DOHH2 (cell line): Measurements from ENCODE around the gene KIF7.

ENCODE experiments used
- H3F3A ChIP-seq: fragments of 200-600 bp; sonication (generic), shearing (Covaris generic); 2 replicates; pipeline ENCODE4 v1.6.0; 2016; ENCODE audit warnings: antibody characterized with exemption, mild to moderate bottlenecking; ENCODE audit not compliant: control insufficient read depth, insufficient read depth
- H3K27ac ChIP-seq: fragments of 200-600 bp; sonication (generic); 2 replicates; pipeline ENCODE4 v1.5.1; 2014; ENCODE audit warnings: low read depth, mild to moderate bottlenecking, low read length, moderate library complexity
- H3K27me3 ChIP-seq: fragments of 200-600 bp; sonication (generic); 2 replicates; pipeline ENCODE4 v1.6.1; 2014; ENCODE audit warnings: mild to moderate bottlenecking, low read length, mixed read lengths; ENCODE audit not compliant: control insufficient read depth
- H3K36me3 ChIP-seq: fragments of 200-600 bp; sonication (generic); 2 replicates; pipeline ENCODE4 v1.6.1; 2014; ENCODE audit warnings: mild to moderate bottlenecking, low read length, moderate library complexity, mixed read lengths; ENCODE audit not compliant: control insufficient read depth
- H3K4me1 ChIP-seq: fragments of 200-600 bp; sonication (generic); 2 replicates; pipeline ENCODE4 v1.6.1; 2014; ENCODE audit warnings: mild to moderate bottlenecking, low read length, mixed read lengths; ENCODE audit not compliant: control insufficient read depth
- H3K4me2 ChIP-seq: fragments of 200-600 bp; sonication (generic); 2 replicates; pipeline ENCODE4 v1.6.0; 2014; ENCODE audit warnings: mild to moderate bottlenecking, low read length, moderate library complexity
- H3K4me3 ChIP-seq: fragments of 200-600 bp; sonication (generic); 2 replicates; pipeline ENCODE4 v1.5.1; 2014; ENCODE audit warnings: mild to moderate bottlenecking, low read length, mixed read lengths
- H3K79me2 ChIP-seq: fragments of 200-600 bp; sonication (generic); 2 replicates; pipeline ENCODE4 v1.6.1; 2014; ENCODE audit warnings: mild to moderate bottlenecking, low read length, mixed read lengths; ENCODE audit not compliant: control insufficient read depth
- H3K9me2 ChIP-seq: fragments of 200-600 bp; sonication (generic); replicated peaks from 2 replicates; pipeline ENCODE4 v1.6.1; 2014; ENCODE audit warnings: mild to moderate bottlenecking, low read length, mixed read lengths; ENCODE audit not compliant: control insufficient read depth
- H3K9me3 ChIP-seq: fragments of 200-600 bp; sonication (generic); 2 replicates; pipeline ENCODE4 v1.6.1; 2014; ENCODE audit warnings: antibody characterized with exemption, low read length, mixed read lengths; ENCODE audit not compliant: control insufficient read depth, insufficient read depth
- H4K20me1 ChIP-seq: fragments of 200-600 bp; sonication (generic); 2 replicates; pipeline ENCODE4 v1.6.0; 2014; ENCODE audit warnings: low read depth, mild to moderate bottlenecking, antibody characterized with exemption, low read length, moderate library complexity; ENCODE audit not compliant: control insufficient read depth, insufficient read depth
- EZH2phosphoT487 ChIP-seq: fragments of 200-600 bp; sonication (generic); IDR thresholded peaks from 2 replicates; pipeline ENCODE4 v1.6.1; 2017; ENCODE audit warnings: borderline replicate concordance, mild to moderate bottlenecking, antibody characterized with exemption, low read length, moderate library complexity, mixed read lengths
- TF ChIP-seq, protein P1 (sequence below): fragments of 200-600 bp; sonication (generic); IDR thresholded peaks from one replicate; pipeline ENCODE4 v1.5.1; 2014; ENCODE audit warnings: antibody characterized with exemption, mild to moderate bottlenecking, low read depth, low read length; ENCODE audit not compliant: poor library complexity, severe bottlenecking

Gene KIF7

DNA sequence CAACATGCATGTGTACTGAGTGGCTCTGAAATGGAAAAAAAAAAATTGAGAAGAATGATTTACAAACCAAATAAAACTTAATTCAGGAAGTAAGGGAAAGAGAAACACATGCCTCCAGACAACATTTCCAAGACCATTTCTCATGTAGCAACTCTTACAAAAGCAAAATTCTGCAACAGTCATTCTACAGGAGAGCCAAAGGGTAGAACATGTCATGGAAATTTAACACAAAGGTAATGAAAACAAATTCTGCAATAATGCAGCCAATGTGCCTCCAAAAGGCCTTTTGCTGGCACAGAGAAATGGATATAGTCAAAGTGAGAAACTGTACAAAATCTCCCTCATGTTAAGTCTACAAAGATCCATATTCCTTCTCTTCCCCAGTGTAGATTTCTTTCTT, 31.3 kb upstream of the KIF7 start:
- H3F3A ChIP-seq, result no peaks in the 10 kb centered on the region; the same call in 1 of the 2 replicates
- H3K9me2 ChIP-seq, result no peaks in the 10 kb centered on the region
- TF ChIP-seq EZH2phosphoT487, result no peak
- TF ChIP-seq, protein P1, sequence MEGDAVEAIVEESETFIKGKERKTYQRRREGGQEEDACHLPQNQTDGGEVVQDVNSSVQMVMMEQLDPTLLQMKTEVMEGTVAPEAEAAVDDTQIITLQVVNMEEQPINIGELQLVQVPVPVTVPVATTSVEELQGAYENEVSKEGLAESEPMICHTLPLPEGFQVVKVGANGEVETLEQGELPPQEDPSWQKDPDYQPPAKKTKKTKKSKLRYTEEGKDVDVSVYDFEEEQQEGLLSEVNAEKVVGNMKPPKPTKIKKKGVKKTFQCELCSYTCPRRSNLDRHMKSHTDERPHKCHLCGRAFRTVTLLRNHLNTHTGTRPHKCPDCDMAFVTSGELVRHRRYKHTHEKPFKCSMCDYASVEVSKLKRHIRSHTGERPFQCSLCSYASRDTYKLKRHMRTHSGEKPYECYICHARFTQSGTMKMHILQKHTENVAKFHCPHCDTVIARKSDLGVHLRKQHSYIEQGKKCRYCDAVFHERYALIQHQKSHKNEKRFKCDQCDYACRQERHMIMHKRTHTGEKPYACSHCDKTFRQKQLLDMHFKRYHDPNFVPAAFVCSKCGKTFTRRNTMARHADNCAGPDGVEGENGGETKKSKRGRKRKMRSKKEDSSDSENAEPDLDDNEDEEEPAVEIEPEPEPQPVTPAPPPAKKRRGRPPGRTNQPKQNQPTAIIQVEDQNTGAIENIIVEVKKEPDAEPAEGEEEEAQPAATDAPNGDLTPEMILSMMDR, result no peak
- no peaks in the 10 kb centered on the region for H3K9me3 ChIP-seq
- no peaks in the 10 kb centered on the region for H4K20me1 ChIP-seq
- no peaks in the 10 kb centered on the region for H3K79me2 ChIP-seq
- H3K4me1 ChIP-seq, result peaks cover 16% of the 10 kb centered on the region
- H3K4me3 ChIP-seq, result no peak overlapping the region
- H3K4me2 ChIP-seq, result no peak overlapping the region
- H3K27ac ChIP-seq, result no peak overlapping the region
- no peaks in the 10 kb centered on the region for H3K36me3 ChIP-seq
- H3K27me3 ChIP-seq, result no peaks in the 10 kb centered on the region

GRCh38 chr15:89685995-89686394, 30.7 kb upstream of the KIF7 start:
- Histone ChIP-seq H3K79me2 (no peaks in the 10 kb centered on the region), H3K4me1 (peaks cover 14% of the 10 kb centered on the region), H3K4me3 (no peak overlapping the region), H3K9me3 (no peaks in the 10 kb centered on the region), H3F3A (no peaks in the 10 kb centered on the region), H3K36me3 (no peaks in the 10 kb centered on the region), H3K9me2 (no peaks in the 10 kb centered on the region), H3K27ac (no peak overlapping the region), H3K4me2 (no peak overlapping the region), H3K27me3 (no peaks in the 10 kb centered on the region), H4K20me1 (no peaks in the 10 kb centered on the region)
- TF ChIP-seq, protein P1, result no peak
- TF ChIP-seq EZH2phosphoT487, result no peak

GRCh38 chr15:89681146-89681545, 25.9 kb upstream of the KIF7 start:
- Histone ChIP-seq H4K20me1 (no peaks in the 10 kb centered on the region), H3K27me3 (no peaks in the 10 kb centered on the region), H3K9me3 (no peaks in the 10 kb centered on the region), H3K36me3 (no peaks in the 10 kb centered on the region), H3K4me3 (no peak overlapping the region), H3K9me2 (no peaks in the 10 kb centered on the region), H3K4me2 (no peak overlapping the region), H3K27ac (no peak overlapping the region), H3F3A (no peaks in the 10 kb centered on the region), H3K79me2 (no peaks in the 10 kb centered on the region), H3K4me1 (no peaks in the 10 kb centered on the region)
- TF ChIP-seq, protein P1, result no peak
- TF ChIP-seq EZH2phosphoT487, result no peak

DNA sequence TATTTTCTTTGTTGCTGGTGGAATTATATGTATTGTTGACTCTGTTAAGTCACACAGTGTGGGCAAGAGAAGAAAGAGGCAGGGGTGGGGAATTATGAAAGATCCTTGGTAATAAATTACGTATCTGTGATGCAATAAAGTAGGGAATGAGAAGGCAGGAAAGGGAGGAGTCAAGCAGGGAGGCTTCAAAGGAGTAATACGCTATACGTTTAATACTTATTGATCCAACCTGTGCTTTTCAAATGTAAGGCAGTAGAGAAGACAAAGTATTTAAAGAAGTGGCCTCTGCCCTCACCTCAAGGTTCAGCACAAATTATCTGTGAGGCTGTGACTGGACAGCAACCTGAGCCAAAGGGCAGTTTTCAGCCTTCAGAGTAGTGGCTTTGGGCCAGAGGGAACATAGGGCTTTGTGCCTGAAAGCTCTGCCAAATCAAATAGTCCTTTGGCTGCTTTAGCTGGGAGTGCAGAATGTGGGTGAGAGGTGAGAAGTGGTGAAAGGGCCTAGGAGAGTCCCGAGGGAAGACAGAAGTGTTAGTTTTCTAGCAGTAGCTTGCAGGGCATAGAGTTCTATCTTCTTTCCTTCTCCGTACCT, 25.1 kb upstream of the KIF7 start:
- H3K4me3 ChIP-seq, result no peak overlapping the region
- no peaks in the 10 kb centered on the region for H3F3A ChIP-seq
- no peaks in the 10 kb centered on the region for H3K9me3 ChIP-seq
- H3K36me3 ChIP-seq, result no peaks in the 10 kb centered on the region
- no peak for TF ChIP-seq EZH2phosphoT487
- TF ChIP-seq, protein P1, result no peak
- H3K9me2 ChIP-seq, result no peaks in the 10 kb centered on the region
- no peaks in the 10 kb centered on the region for H3K27me3 ChIP-seq
- H3K4me2 ChIP-seq, result no peak overlapping the region
- no peak overlapping the region for H3K27ac ChIP-seq
- H3K4me1 ChIP-seq, result no peaks in the 10 kb centered on the region
- no peaks in the 10 kb centered on the region for H4K20me1 ChIP-seq
- H3K79me2 ChIP-seq, result no peaks in the 10 kb centered on the region
